Lung (tissue), 12 donors: ENCODE results near the gene CLSTN2. TPM values are rescaled to one million over a fixed set of nuclear protein-coding genes. Genes with fewer than 3 reads are reported as not detected.

Experiments used
- ATAC-seq: fragments of 200-7000 bp; cut with Tn5 transposase; one replicate; pipeline ENCODE4 v1.9.1; 2020; ENCODE audit warnings: moderate number of reproducible peaks; ENCODE audit not compliant: insufficient read depth, low FRiP score
- DNase-seq, 3 donors: peaks; one replicate each; pipeline ENCODE4 v3.0.0-alpha.2; 2013 to 2017
- H3K27ac ChIP-seq, 2 donors: one replicate each; pipeline ENCODE4 v1.5.1; 2013; ENCODE audit warnings: mild to moderate bottlenecking in 2 of 2, moderate library complexity in 2 of 2, control low read depth in 1 of 2, inconsistent platforms in 1 of 2, low read depth in 1 of 2, low read length in 1 of 2
- H3K27me3 ChIP-seq, 3 donors: one replicate each; pipeline ENCODE4 v1.5.1; 2013; ENCODE audit warnings: low read length in 2 of 3; ENCODE audit not compliant: control insufficient read depth in 3 of 3, insufficient read depth in 3 of 3
- H3K36me3 ChIP-seq, 4 donors: one replicate each; pipeline ENCODE4 v1.5.1; 2013; ENCODE audit warnings: low read length in 4 of 4, mild to moderate bottlenecking in 1 of 4, moderate library complexity in 1 of 4; ENCODE audit not compliant: control insufficient read depth in 4 of 4, insufficient read depth in 4 of 4
- H3K4me1 ChIP-seq, 5 donors: one replicate each; pipeline ENCODE4 v1.5.1; 2013; ENCODE audit warnings: low read length in 5 of 5, mild to moderate bottlenecking in 2 of 5, moderate library complexity in 1 of 5; ENCODE audit not compliant: control insufficient read depth in 5 of 5, insufficient read depth in 5 of 5
- H3K4me3 ChIP-seq: one replicate; pipeline ENCODE4 v1.5.1; 2013; ENCODE audit warnings: mild to moderate bottlenecking, control low read depth, moderate library complexity
- H3K9ac ChIP-seq, 2 donors: one replicate each; pipeline ENCODE4 v1.5.1; 2013; ENCODE audit warnings: low read length in 2 of 2, control low read depth in 1 of 2; ENCODE audit not compliant: insufficient read depth in 1 of 2
- H3K9me3 ChIP-seq, 4 donors: one replicate each; pipeline ENCODE4 v1.5.1; 2013; ENCODE audit warnings: low read length in 3 of 4, mild to moderate bottlenecking in 1 of 4, moderate library complexity in 1 of 4; ENCODE audit not compliant: control insufficient read depth in 4 of 4, insufficient read depth in 3 of 4
- CTCF ChIP-seq: IDR thresholded peaks from 2 replicates; pipeline ENCODE4 v1.5.1; 2012; ENCODE audit warnings: mild to moderate bottlenecking; ENCODE audit errors: control extremely low read depth, extremely low read depth
- whole genome bisulfite sequencing, 2 donors: extraction: QIAGEN DNeasy Blood & Tissue Kit; methylation state at CpG; one replicate each; pipeline ENCODE4 v1.1.7; 2013; 5-methylcytosine and 5-hydroxymethylcytosine counted together
- polyA plus RNA-seq, 2 donors: library from polyadenylated mRNA; stranded (reverse); fragments of 200-250 nt; gene quantifications; one replicate each; pipeline ENCODE4 v1.2.1, GENCODE V29; 2013
- total RNA-seq, 2 donors: library from RNA; depleted of rRNA in 1 of 2; stranded (reverse); fragments of >200 nt in 1 of 2; gene quantifications; one replicate each; pipeline ENCODE4 v1.2.1, GENCODE V29; 2014 to 2021
- donor health status: control.
- donor health status: control.
- donor health status: Bipolar disorder and iron deficiency.
- donor health status: healthy.
- donor health status: DM: yes; HTN: yes; CAD: no.

Gene CLSTN2
- total and polyA plus RNA-seq, 4 donors, result 0.07 to 2.4 (median 1.3) TPM

DNA sequence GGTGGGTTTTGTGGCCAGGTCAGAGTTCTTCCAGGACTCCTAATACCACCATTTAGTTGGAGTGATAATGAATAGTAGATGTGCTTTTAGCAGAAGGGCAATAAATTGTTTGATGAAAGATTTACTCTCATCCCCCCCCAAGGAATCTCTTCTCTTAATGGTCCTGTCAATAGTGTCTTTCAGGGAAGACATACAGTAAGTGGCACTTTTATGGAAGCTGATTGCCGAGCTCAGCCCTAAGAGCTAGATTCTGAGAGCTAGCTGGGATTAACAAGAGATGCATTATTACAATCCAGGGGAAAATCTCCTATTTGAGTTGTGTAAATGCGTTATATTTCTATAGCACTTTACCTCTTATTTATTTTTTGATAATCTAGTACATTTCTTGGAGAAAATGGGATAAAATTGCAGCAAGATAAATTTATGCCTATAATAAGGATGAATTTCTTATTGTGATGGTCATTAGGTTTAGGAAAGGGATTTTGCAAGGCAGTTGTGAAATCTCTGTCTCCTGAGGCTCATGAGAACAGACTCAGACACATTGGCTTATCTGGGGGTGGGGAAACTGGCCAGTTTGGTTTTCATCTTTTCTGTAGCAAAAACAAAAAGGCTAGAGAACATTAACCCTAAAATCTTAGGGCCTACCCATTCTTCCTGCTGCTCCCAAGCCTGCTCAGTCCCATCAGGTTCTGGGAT lies 41.6 kb upstream of the CLSTN2 start:
- peak overlapping the region in 1 of 2 donors; percentile 60 for H3K27ac ChIP-seq
- no peaks in the 10 kb centered on the region for H3K27me3 ChIP-seq
- H3K9me3 ChIP-seq, result no peaks in the 10 kb centered on the region
- H3K36me3 ChIP-seq, result no peaks in the 10 kb centered on the region
- H3K4me1 ChIP-seq, result peaks cover 0 to 2% (median 0%) of the 10 kb centered on the region in 5 donors
- H3K9ac ChIP-seq, result no peak overlapping the region
- DNase-seq (no peak), ATAC-seq (no peak)
- H3K4me3 ChIP-seq, result no peak overlapping the region
- TF ChIP-seq CTCF, result no peak
- 77 to 78% methylated on average over 2 of the region's 2 CpGs for WGBS, 2 donors

- Histone ChIP-seq H3K4me1 (peaks cover 0 to 2% (median 0%) of the 10 kb centered on the region in 5 donors), H3K9me3 (no peaks in the 10 kb centered on the region), H3K27me3 (no peaks in the 10 kb centered on the region), H3K36me3 (no peaks in the 10 kb centered on the region), H3K27ac (peak overlapping the region in 1 of 2 donors; percentile 60), H3K9ac (no peak overlapping the region), H3K4me3 (no peak overlapping the region)
- no peak for ATAC-seq
- 76 to 89% methylated on average over 5 of the region's 5 CpGs for WGBS, 2 donors
- DNase-seq, result no peak
- TF ChIP-seq CTCF, result no peak
Observed at GRCh38 chr3:139893963-139894642, 40.9 kb upstream of the CLSTN2 start.

- TF ChIP-seq CTCF, result no peak
- no peaks in the 10 kb centered on the region for H3K27me3 ChIP-seq
- no peak for ATAC-seq
Observed at GRCh38 chr3:139894643-139894989, 40.4 kb upstream of the CLSTN2 start.

More at GRCh38 chr3:139894643-139894989, 40.4 kb upstream of the CLSTN2 start:
- Histone ChIP-seq H3K9me3 (peaks cover 0 to 2% (median 0%) of the 10 kb centered on the region in 4 donors), H3K27ac (no peak overlapping the region), H3K4me3 (no peak overlapping the region), H3K9ac (no peak overlapping the region), H3K4me1 (peaks cover 0 to 2% (median 0%) of the 10 kb centered on the region in 5 donors), H3K36me3 (no peaks in the 10 kb centered on the region)
- no peak for DNase-seq
- WGBS, 2 donors, result 61 to 73% methylated on average over 1 of the region's 1 CpG
